H9 (cell line): ENCODE results near the gene CFAP161. TPM values are rescaled to one million over a fixed set of nuclear protein-coding genes. Genes with fewer than 3 reads are reported as not detected.

Experiments used
- DNase-seq: peaks from one replicate; pipeline ENCODE4 v3.0.0-alpha.2; 2017
- H2AFZ ChIP-seq: one replicate; pipeline ENCODE4 v1.6.1; 2013; ENCODE audit warnings: mild to moderate bottlenecking, low read length, control low read depth, moderate library complexity
- H2AK5ac ChIP-seq: 2 replicates; pipeline ENCODE4 v1.6.1; 2013; ENCODE audit warnings: low read length, control low read depth, mixed read lengths; ENCODE audit not compliant: insufficient read length
- H2BK120ac ChIP-seq: one replicate; pipeline ENCODE4 v1.6.1; 2013; ENCODE audit warnings: low read depth, mild to moderate bottlenecking, low read length, control low read depth, inconsistent platforms; ENCODE audit not compliant: poor library complexity, severe bottlenecking
- H2BK12ac ChIP-seq: 2 replicates; pipeline ENCODE4 v1.6.1; 2013; ENCODE audit warnings: low read length, control low read depth, mixed read lengths, low read depth; ENCODE audit not compliant: insufficient read length
- H2BK15ac ChIP-seq: 2 replicates; pipeline ENCODE4 v1.6.1; 2013; ENCODE audit warnings: low read depth, low read length, control low read depth
- H2BK20ac ChIP-seq: one replicate; pipeline ENCODE4 v1.6.1; 2013; ENCODE audit warnings: low read depth, mild to moderate bottlenecking, low read length, control low read depth, inconsistent platforms; ENCODE audit not compliant: poor library complexity, severe bottlenecking
- H2BK5ac ChIP-seq: 2 replicates; pipeline ENCODE4 v1.6.1; 2013; ENCODE audit warnings: low read length, control low read depth, mixed read lengths; ENCODE audit not compliant: insufficient read length
- H3K14ac ChIP-seq: 2 replicates; pipeline ENCODE4 v1.6.1; 2013; ENCODE audit warnings: low read length, control low read depth; ENCODE audit not compliant: insufficient read depth
- H3K18ac ChIP-seq: 2 replicates; pipeline ENCODE4 v1.6.1; 2013; ENCODE audit warnings: low read depth, mild to moderate bottlenecking, mixed read lengths, low read length, control low read depth; ENCODE audit not compliant: insufficient read length
- H3K23ac ChIP-seq: 2 replicates; pipeline ENCODE4 v1.6.1; 2013; ENCODE audit warnings: low read length, control low read depth, mixed read lengths, low read depth; ENCODE audit not compliant: insufficient read length
- H3K23me2 ChIP-seq: 2 replicates; pipeline ENCODE4 v1.6.1; 2013; ENCODE audit warnings: low read depth, mild to moderate bottlenecking, mixed read lengths, low read length, control low read depth; ENCODE audit not compliant: insufficient read length, poor library complexity, severe bottlenecking
- H3K27ac ChIP-seq: 2 replicates; pipeline ENCODE4 v1.5.1; 2013; ENCODE audit warnings: low read length, control low read depth, mixed read lengths, low read depth; ENCODE audit not compliant: insufficient read length
- H3K27me3 ChIP-seq: 2 replicates; pipeline ENCODE4 v1.6.1; 2013; ENCODE audit warnings: low read length, control low read depth, inconsistent platforms; ENCODE audit not compliant: insufficient read depth
- H3K4ac ChIP-seq: 2 replicates; pipeline ENCODE4 v1.6.1; 2013; ENCODE audit warnings: low read depth, mild to moderate bottlenecking, control low read depth, inconsistent platforms, low read length, moderate library complexity
- H3K4me1 ChIP-seq: 2 replicates; pipeline ENCODE4 v1.6.1; 2013; ENCODE audit warnings: low read length, control low read depth, inconsistent platforms; ENCODE audit not compliant: insufficient read depth
- H3K4me2 ChIP-seq: 2 replicates; pipeline ENCODE4 v1.6.1; 2013; ENCODE audit warnings: low read length, control low read depth, mixed read lengths; ENCODE audit not compliant: insufficient read length, insufficient read depth
- H3K56ac ChIP-seq: 2 replicates; pipeline ENCODE4 v1.6.1; 2013; ENCODE audit warnings: low read depth, mild to moderate bottlenecking, mixed read lengths, low read length, control low read depth; ENCODE audit not compliant: insufficient read length
- H3K79me1 ChIP-seq: 2 replicates; pipeline ENCODE4 v1.6.1; 2013; ENCODE audit warnings: low read depth, mild to moderate bottlenecking, moderate library complexity, low read length, control low read depth, inconsistent platforms; ENCODE audit not compliant: insufficient read depth, poor library complexity, severe bottlenecking
- H3K79me2 ChIP-seq: 2 replicates; pipeline ENCODE4 v1.6.1; 2013; ENCODE audit warnings: low read length, control low read depth, inconsistent platforms; ENCODE audit not compliant: insufficient read depth
- H3K9ac ChIP-seq: 2 replicates; pipeline ENCODE4 v1.6.1; 2013; ENCODE audit warnings: low read length, control low read depth, mixed read lengths; ENCODE audit not compliant: insufficient read length; ENCODE audit errors: extremely low read depth
- H3K9me3 ChIP-seq: one replicate; pipeline ENCODE4 v1.6.1; 2013; ENCODE audit warnings: low read depth, low read length, inconsistent platforms; ENCODE audit not compliant: control insufficient read depth
- H3T11ph ChIP-seq: one replicate; pipeline ENCODE4 v1.6.1; 2013; ENCODE audit warnings: mild to moderate bottlenecking, low read length, control low read depth, inconsistent platforms
- H4K20me1 ChIP-seq: one replicate; pipeline ENCODE4 v1.6.1; 2013; ENCODE audit not compliant: control insufficient read depth, insufficient read length, insufficient read depth
- H4K5ac ChIP-seq: 2 replicates; pipeline ENCODE4 v1.6.1; 2013; ENCODE audit warnings: low read depth, mild to moderate bottlenecking, mixed read lengths, low read length, control low read depth; ENCODE audit not compliant: insufficient read length
- H4K8ac ChIP-seq: replicated peaks from 2 replicates; pipeline ENCODE4 v1.6.1; 2013; ENCODE audit warnings: low read length, control low read depth, mixed read lengths, low read depth; ENCODE audit not compliant: insufficient read length
- H4K91ac ChIP-seq: 2 replicates; pipeline ENCODE4 v1.6.1; 2013; ENCODE audit warnings: low read depth, mild to moderate bottlenecking, moderate library complexity, mixed read lengths, low read length, control low read depth; ENCODE audit not compliant: insufficient read length
- H3K27ac Mint-ChIP-seq, 3 experiments: 2 replicates in 2 of 3; 3 replicates in 1 of 3; pipeline ENCODE4 v1.8.0; 2020 to 2021; ENCODE audit warnings: mixed read lengths in 3 of 3, mild to moderate bottlenecking in 1 of 3, moderate library complexity in 1 of 3
- H3K27me3 Mint-ChIP-seq: 2 replicates; pipeline ENCODE4 v1.8.0; 2021; ENCODE audit warnings: low read depth, mild to moderate bottlenecking, moderate library complexity, mixed read lengths
- H3K36me3 Mint-ChIP-seq, 3 experiments: 2 replicates in 2 of 3; 3 replicates in 1 of 3; pipeline ENCODE4 v1.8.0; 2020 to 2021; ENCODE audit warnings: low read depth in 3 of 3, mixed read lengths in 3 of 3; ENCODE audit not compliant: insufficient read depth in 1 of 3
- H3K4me1 Mint-ChIP-seq, 2 experiments: 2 replicates each; pipeline ENCODE4 v1.8.0; 2020; ENCODE audit warnings: mixed read lengths in 2 of 2
- H3K4me3 Mint-ChIP-seq, 2 experiments: 2 replicates in 1 of 2; 3 replicates in 1 of 2; pipeline ENCODE4 v1.8.0; 2020 to 2021; ENCODE audit warnings: mild to moderate bottlenecking in 2 of 2, mixed read lengths in 2 of 2, moderate library complexity in 1 of 2
- H3K9me3 Mint-ChIP-seq, 2 experiments: 2 replicates in 1 of 2; 3 replicates in 1 of 2; pipeline ENCODE4 v1.8.0; 2020; ENCODE audit warnings: mild to moderate bottlenecking in 2 of 2, mixed read lengths in 2 of 2, moderate library complexity in 1 of 2
- CTCF ChIP-seq: fragments of 200-600 bp; sonication (generic); conservative IDR thresholded peaks from 3 replicates; pipeline ENCODE4 v1.8.0; 2021; ENCODE audit warnings: antibody characterized with exemption, mild to moderate bottlenecking
- WGBS: extraction: QIAGEN DNeasy Blood & Tissue Kit; methylation state at CpG from one replicate; pipeline ENCODE4 v1.1.7; 2013; ENCODE audit warnings: missing lambda C conversion rate, low lambda C conversion rate, mixed read lengths; ENCODE audit not compliant: insufficient read length; ENCODE audit errors: extremely low coverage; 5-methylcytosine and 5-hydroxymethylcytosine counted together
- total RNA-seq: library from RNA; stranded (reverse); gene quantifications from 2 replicates; pipeline ENCODE4 v1.2.1, GENCODE V29; 2021

Gene CFAP161
- total RNA-seq, 1 experiment from 2014 or later = 0.24 TPM

DNA sequence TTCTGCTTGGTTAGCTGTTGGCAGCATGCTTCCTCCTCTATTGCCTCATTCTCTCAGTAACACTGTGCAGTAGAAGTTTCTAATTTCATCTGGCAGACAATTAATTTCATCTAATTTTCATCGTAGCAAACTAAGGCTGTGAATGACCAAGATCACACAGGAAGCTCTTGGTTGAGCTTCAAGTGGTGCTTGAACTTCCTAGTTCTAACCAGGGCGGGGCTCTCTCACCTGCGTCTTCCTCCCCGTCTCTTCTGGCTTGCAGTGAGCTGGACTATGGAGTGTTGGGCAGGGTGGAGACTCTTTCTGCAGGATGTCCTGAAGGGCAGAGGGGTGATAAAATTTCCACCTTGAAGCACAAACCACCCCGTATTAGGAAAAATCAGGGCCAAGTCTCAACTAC, 60.7 kb downstream of the CFAP161 start:
- H3K4me1 Mint-ChIP-seq = peaks cover 13 to 25% of the 10 kb centered on the region in 2 experiments; a peak in 3 of 4 replicates
- H4K91ac ChIP-seq = no peak overlapping the region
- no peaks in the 10 kb centered on the region for H3K36me3 Mint-ChIP-seq
- H4K5ac ChIP-seq = no peak overlapping the region
- TF ChIP-seq CTCF = no peak
- no peaks in the 10 kb centered on the region for H3K23me2 ChIP-seq
- no peak overlapping the region for H2BK120ac ChIP-seq
- H2BK20ac ChIP-seq = no peak overlapping the region
- H3K9ac ChIP-seq = no peak overlapping the region
- no peak overlapping the region for H3K56ac ChIP-seq
- H4K20me1 ChIP-seq = no peaks in the 10 kb centered on the region
- H3K79me1 ChIP-seq = no peaks in the 10 kb centered on the region
- H2BK15ac ChIP-seq = no peak overlapping the region
- no peaks in the 10 kb centered on the region for H3K9me3 Mint-ChIP-seq
- no peak for DNase-seq
- H3K23ac ChIP-seq = no peak overlapping the region
- H4K8ac ChIP-seq = no peak overlapping the region
- H3K27ac ChIP-seq = no peak overlapping the region
- H3K27me3 Mint-ChIP-seq = peaks cover 12% of the 10 kb centered on the region
- no peak overlapping the region for H3K4me2 ChIP-seq
- no peak overlapping the region for H2BK5ac ChIP-seq
- H3K4me3 Mint-ChIP-seq = no peak overlapping the region
- no peak overlapping the region for H2BK12ac ChIP-seq
- no peak overlapping the region for H2AFZ ChIP-seq
- H3K18ac ChIP-seq = no peak overlapping the region
- H3K27me3 ChIP-seq = no peaks in the 10 kb centered on the region
- no peak overlapping the region for H3T11ph ChIP-seq
- H3K27ac Mint-ChIP-seq = no peak overlapping the region
- no CpG with 5 or more reads among the region's 5 CpGs for WGBS
- no peak overlapping the region for H3K4ac ChIP-seq
- no peaks in the 10 kb centered on the region for H3K9me3 ChIP-seq
- no peaks in the 10 kb centered on the region for H3K4me1 ChIP-seq
- H3K14ac ChIP-seq = no peak overlapping the region
- H2AK5ac ChIP-seq = no peak overlapping the region
- H3K79me2 ChIP-seq = no peaks in the 10 kb centered on the region
